ENCODE results near the gene ANKRD36. TPM values are rescaled to one million over a fixed set of nuclear protein-coding genes. Genes with fewer than 3 reads are reported as not detected.
"Not testable (repeated sequence)": the region's sequence is repeated elsewhere in the genome, so short reads cannot be mapped to it uniquely, and the experiment has no call there.

The ANKRD36 gene
- total and polyA plus RNA-seq, 10 of the 15 experiments (the other 5 are each of a cell fraction or from before 2014, with no cell fraction given): 8.1 to 19.5 (median 13.0) TPM

DNA sequence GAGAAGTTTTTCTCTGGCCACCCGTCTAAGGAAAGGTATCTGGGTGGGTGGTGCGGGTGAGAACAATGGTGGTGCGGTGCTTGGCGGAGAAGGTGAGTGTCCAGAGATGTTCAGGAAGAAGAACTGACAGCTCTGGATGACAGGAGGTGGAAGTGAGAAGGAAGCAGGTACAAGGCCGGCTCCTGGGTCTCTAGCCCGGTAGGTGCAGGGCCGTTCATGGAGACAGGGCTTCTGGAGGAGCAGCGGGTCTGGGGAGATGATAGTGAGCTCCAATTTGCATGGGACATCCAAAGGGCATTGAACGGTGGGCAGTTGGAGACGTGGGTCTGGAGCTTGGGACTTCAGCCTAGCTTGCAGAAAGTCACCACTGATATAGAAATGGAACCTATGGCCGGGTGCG lies 17.3 kb upstream of the ANKRD36 start (continued):
- TF ChIP-seq, protein P1, sequence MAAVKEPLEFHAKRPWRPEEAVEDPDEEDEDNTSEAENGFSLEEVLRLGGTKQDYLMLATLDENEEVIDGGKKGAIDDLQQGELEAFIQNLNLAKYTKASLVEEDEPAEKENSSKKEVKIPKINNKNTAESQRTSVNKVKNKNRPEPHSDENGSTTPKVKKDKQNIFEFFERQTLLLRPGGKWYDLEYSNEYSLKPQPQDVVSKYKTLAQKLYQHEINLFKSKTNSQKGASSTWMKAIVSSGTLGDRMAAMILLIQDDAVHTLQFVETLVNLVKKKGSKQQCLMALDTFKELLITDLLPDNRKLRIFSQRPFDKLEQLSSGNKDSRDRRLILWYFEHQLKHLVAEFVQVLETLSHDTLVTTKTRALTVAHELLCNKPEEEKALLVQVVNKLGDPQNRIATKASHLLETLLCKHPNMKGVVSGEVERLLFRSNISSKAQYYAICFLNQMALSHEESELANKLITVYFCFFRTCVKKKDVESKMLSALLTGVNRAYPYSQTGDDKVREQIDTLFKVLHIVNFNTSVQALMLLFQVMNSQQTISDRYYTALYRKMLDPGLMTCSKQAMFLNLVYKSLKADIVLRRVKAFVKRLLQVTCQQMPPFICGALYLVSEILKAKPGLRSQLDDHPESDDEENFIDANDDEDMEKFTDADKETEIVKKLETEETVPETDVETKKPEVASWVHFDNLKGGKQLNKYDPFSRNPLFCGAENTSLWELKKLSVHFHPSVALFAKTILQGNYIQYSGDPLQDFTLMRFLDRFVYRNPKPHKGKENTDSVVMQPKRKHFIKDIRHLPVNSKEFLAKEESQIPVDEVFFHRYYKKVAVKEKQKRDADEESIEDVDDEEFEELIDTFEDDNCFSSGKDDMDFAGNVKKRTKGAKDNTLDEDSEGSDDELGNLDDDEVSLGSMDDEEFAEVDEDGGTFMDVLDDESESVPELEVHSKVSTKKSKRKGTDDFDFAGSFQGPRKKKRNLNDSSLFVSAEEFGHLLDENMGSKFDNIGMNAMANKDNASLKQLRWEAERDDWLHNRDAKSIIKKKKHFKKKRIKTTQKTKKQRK (IDR thresholded peaks at IDR 0.05; ENCODE audit: low read depth, low read length): no peak
- TF ChIP-seq RAD21 (IDR thresholded peaks at IDR 0.05; ENCODE audit: insufficient read depth, low read depth, low read length) (no peak), ZNF384 (IDR thresholded peaks at IDR 0.05; ENCODE audit: borderline replicate concordance, low read depth, low read length) (no peak), ZNF217 (IDR thresholded peaks at IDR 0.05) (no peak), MEF2A (IDR thresholded peaks at IDR 0.05; ENCODE audit: insufficient read depth, low read depth, low read length) (no peak), EED (IDR thresholded peaks at IDR 0.05; ENCODE audit: low read depth) (no peak), SREBF2 (IDR thresholded peaks at IDR 0.05; ENCODE audit: low read length) (no peak), RCOR1 (conservative IDR thresholded peaks at IDR 0.05; ENCODE audit: low read depth, low read length) (no peak)

DNA sequence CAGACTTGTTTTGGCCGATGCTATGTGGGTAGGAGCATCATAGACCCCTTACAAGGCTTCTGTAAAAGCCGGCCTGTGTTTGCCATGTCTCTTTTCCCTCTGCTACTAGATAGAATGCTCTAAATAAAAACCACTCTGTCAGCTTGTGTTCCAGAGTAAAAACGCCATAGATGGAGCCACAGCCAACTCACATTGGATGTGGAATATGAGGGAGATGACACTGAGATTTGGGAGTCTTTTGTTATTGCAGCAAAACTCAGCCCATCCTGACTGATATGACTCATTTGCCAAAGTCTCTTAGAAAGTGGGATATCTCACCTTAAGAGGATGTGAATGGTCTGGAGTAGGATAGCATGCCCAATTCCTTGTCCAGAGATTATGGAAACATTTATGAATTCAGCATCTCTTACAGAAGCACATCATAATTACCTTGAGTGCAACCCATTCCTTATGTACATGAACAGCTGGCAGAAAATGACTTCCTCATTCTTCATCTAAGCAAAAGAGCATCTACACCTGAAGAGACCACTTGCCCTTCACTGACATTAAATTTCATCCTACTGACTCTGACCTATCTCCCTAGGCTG lies 14.1 kb upstream of the ANKRD36 start:
- DNase-seq (ENCODE audit: low read depth, low spot score); RAD21 ChIA-PET (ENCODE audit: unreplicated experiment); in situ Hi-C loops (cut with MboI); H3K9me3 ChIP-seq (replicated peaks; ENCODE audit: control insufficient read depth, insufficient read depth, low read length); POLR2A ChIA-PET; H3K79me2 ChIP-seq (ENCODE audit: control insufficient read depth, insufficient read depth, low read length); H3K27ac ChIP-seq (ENCODE audit: control insufficient read depth, insufficient read depth); H3K9ac ChIP-seq (ENCODE audit: control insufficient read depth, insufficient read depth, low read length); H3K27me3 ChIP-seq (replicated peaks in 1 of 2; ENCODE audit: control insufficient read depth in 2 of 2, insufficient read depth in 2 of 2, low read length in 1 of 2); H2AFZ ChIP-seq (ENCODE audit: control insufficient read depth, low read depth, low read length); intact Hi-C loops (cut with micrococcal nuclease; ENCODE audit: unreplicated experiment); H3K36me3 ChIP-seq (ENCODE audit: control insufficient read depth in 2 of 2, insufficient read depth in 2 of 2, low read length in 1 of 2); CTCF ChIA-PET; FAIRE-seq; SMC1A ChIA-PET (ENCODE audit: uncharacterized antibody, unreplicated experiment); BruUV-seq (replicated peaks); ATAC-seq; H4K20me1 ChIP-seq (ENCODE audit: control insufficient read depth, insufficient read depth); H3K4me2 ChIP-seq (ENCODE audit: control insufficient read depth, insufficient read depth); H3K4me1 ChIP-seq (ENCODE audit: control insufficient read depth, insufficient read depth, low read length); H3K4me3 ChIP-seq: not testable (repeated sequence)
- 59% methylated on average over 3 of the region's 3 CpGs for WGBS (ENCODE audit: insufficient coverage, insufficient replicate concordance, low lambda C conversion rate, missing lambda C conversion rate)

DNA sequence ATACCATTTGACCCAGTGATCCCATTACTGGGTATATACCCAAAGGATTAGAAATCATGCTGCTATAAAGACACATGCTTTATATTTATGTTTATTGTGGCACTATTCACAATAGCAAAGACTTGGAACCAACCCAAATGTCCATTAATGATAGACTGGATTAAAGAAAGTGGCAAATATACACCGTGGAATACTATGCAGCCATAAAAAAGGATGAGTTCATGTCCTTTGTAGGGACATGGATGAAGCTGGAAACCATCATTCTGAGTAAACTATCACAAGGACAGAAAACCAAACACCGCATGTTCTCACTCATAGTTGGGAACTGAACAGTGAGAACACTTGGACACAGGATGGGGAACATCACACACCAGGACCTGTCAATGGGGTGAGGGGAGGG lies 6.1 kb upstream of the ANKRD36 start:
- in situ Hi-C loops (cut with MboI): loop anchor here (10.0 kb wide), 1 partner anchor 112 kb away; no protein-coding TSS in a partner anchor
- WGBS (ENCODE audit: insufficient coverage, insufficient replicate concordance, low lambda C conversion rate, missing lambda C conversion rate): 67% methylated on average over 2 of the region's 2 CpGs
- H3K9me3 ChIP-seq (replicated peaks; ENCODE audit: control insufficient read depth, insufficient read depth, low read length): not testable (repeated sequence)

More for the DNA sequence above, 6.1 kb upstream of the ANKRD36 start:
- H3K79me2 ChIP-seq (ENCODE audit: control insufficient read depth, insufficient read depth, low read length); DNase-seq (ENCODE audit: low read depth, low spot score); H3K4me3 ChIP-seq; BruUV-seq (replicated peaks); H3K27me3 ChIP-seq (replicated peaks in 1 of 2; ENCODE audit: control insufficient read depth in 2 of 2, insufficient read depth in 2 of 2, low read length in 1 of 2); POLR2A ChIA-PET; CTCF ChIA-PET; H4K20me1 ChIP-seq (ENCODE audit: control insufficient read depth, insufficient read depth); ATAC-seq; RAD21 ChIA-PET (ENCODE audit: unreplicated experiment); H3K4me1 ChIP-seq (ENCODE audit: control insufficient read depth, insufficient read depth, low read length); H3K9ac ChIP-seq (ENCODE audit: control insufficient read depth, insufficient read depth, low read length); intact Hi-C loops (cut with micrococcal nuclease; ENCODE audit: unreplicated experiment); H2AFZ ChIP-seq (ENCODE audit: control insufficient read depth, low read depth, low read length); H3K27ac ChIP-seq (ENCODE audit: control insufficient read depth, insufficient read depth); FAIRE-seq; H3K36me3 ChIP-seq (ENCODE audit: control insufficient read depth in 2 of 2, insufficient read depth in 2 of 2, low read length in 1 of 2); SMC1A ChIA-PET (ENCODE audit: uncharacterized antibody, unreplicated experiment); H3K4me2 ChIP-seq (ENCODE audit: control insufficient read depth, insufficient read depth): not testable (repeated sequence)
